ENCODE measurements around the gene MAD2L2. TPM values are rescaled to one million over a fixed set of nuclear protein-coding genes. Genes with fewer than 3 reads are reported as not detected.

The MAD2L2 gene
- total and polyA plus RNA-seq, 9 of the 15 experiments (the other 6 are each of a cell fraction or from before 2014, with no cell fraction given) = 12.4 to 286 (median 143) TPM

GRCh38 chr1:11650331-11650991, 30.5 kb downstream of the MAD2L2 start:
- ChIA-PET POLR2A (interaction anchor here (0.5 to 2.2 kb wide), 13 partner anchors 9 to 339 kb away, joined by 3 to 13 read pairs (median 5); no protein-coding TSS in a partner anchor), CTCF (ENCODE audit: low intra/inter-chr PET ratio) (interaction anchor here (0.5 to 3.7 kb wide), 11 partner anchors 14 to 317 kb away, joined by 3 to 52 read pairs (median 4); partner anchors contain the start of gene FBXO6)
- H3K27ac ChIP-seq (ENCODE audit: extremely low read depth, low read depth, low read length) = no peak overlapping the region
- no peaks in the 10 kb centered on the region for H3K36me3 ChIP-seq (ENCODE audit: control insufficient read depth, insufficient read depth, low read length)
- H2AFZ ChIP-seq (ENCODE audit: low read depth, low read length) = peak overlapping the region; percentile 86
- FAIRE-seq (no peak), ATAC-seq (peak; percentile 79), DNase-seq (ENCODE audit: extremely low read depth in 1 of 4, low spot score in 3 of 4) (peak; percentile 76 to 88 (median 81))
- H3K27me3 ChIP-seq (ENCODE audit: control insufficient read depth in 2 of 2, insufficient read depth in 2 of 2, low read length in 2 of 2) = no peaks in the 10 kb centered on the region; a peak in 1 of 5 replicates
- H3K9ac ChIP-seq (ENCODE audit: insufficient read depth in 1 of 2, low read depth in 2 of 2, low read length in 2 of 2) = peak overlapping the region; percentile 24 to 86; a peak in 3 of 4 replicates
- H3K79me2 ChIP-seq (ENCODE audit: control insufficient read depth, insufficient read depth, low read length) = no peaks in the 10 kb centered on the region
- no TSS peak for BruUV-seq (replicated peaks)
- H3K9me1 ChIP-seq (ENCODE audit: control insufficient read depth, insufficient read depth, low read length) = no peaks in the 10 kb centered on the region
- in situ Hi-C loops (cut with MboI) (no loop called here), intact Hi-C loops (cut with micrococcal nuclease) (loop anchor here (1.0 to 2.0 kb wide), 3 partner anchors 60 to 98 kb away; no protein-coding TSS in a partner anchor)
- peak overlapping the region; percentile 17 for H3K4me3 ChIP-seq
- H4K20me1 ChIP-seq (replicated peaks; ENCODE audit: control insufficient read depth, insufficient read depth, low read length) = no peaks in the 10 kb centered on the region; the same call in 1 of the 2 replicates
- H3K4me1 ChIP-seq (replicated peaks in 1 of 2; ENCODE audit: control insufficient read depth in 2 of 2, insufficient read depth in 2 of 2, low read length in 2 of 2) = peaks cover 19 to 64% of the 10 kb centered on the region in 2 experiments; a peak in 4 of 5 replicates
- no peaks in the 10 kb centered on the region for H3K9me3 ChIP-seq (replicated peaks; ENCODE audit: control insufficient read depth, insufficient read depth, low read depth, low read length)
- WGBS (ENCODE audit: insufficient coverage, low coverage, missing lambda C conversion rate) = 7% methylated on average over 45 of the region's 47 CpGs
- peak overlapping the region; percentile 76 for H3K4me2 ChIP-seq (ENCODE audit: insufficient read depth, low read length)
- TF ChIP-seq JUND (IDR thresholded peaks at IDR 0.05; ENCODE audit: borderline replicate concordance, low read depth, low read length) = no peak; the same call in 1 of the 2 replicates
- no peak for TF ChIP-seq JUND (tag; IDR thresholded peaks at IDR 0.05; ENCODE audit: borderline replicate concordance, low read depth, low read length)
- TF ChIP-seq ZNF274 (IDR thresholded peaks at IDR 0.05; ENCODE audit: borderline replicate concordance, low read depth, low read length) = no peak
- no peak for TF ChIP-seq ZNF780A (CRISPR knock-in tag; IDR thresholded peaks at IDR 0.05)
- no peak for TF ChIP-seq ZNF133 (CRISPR knock-in tag; IDR thresholded peaks at IDR 0.05)
- TF ChIP-seq NCOA4 (IDR thresholded peaks at IDR 0.05; ENCODE audit: partially characterized antibody) = no peak
- TF ChIP-seq NCOA1 (IDR thresholded peaks at IDR 0.05; ENCODE audit: low read depth) = peak; percentile 31; the same call in 1 of the 2 replicates
- TF ChIP-seq NR1H2 (CRISPR knock-in tag; IDR thresholded peaks at IDR 0.05) = peak; percentile 81; the same call in 1 of the 2 replicates
- TF ChIP-seq NRF1 (conservative IDR thresholded peaks at IDR 0.05 in 1 of 2, IDR thresholded peaks at IDR 0.05 in 1 of 2) = peak; percentile 76 to 80
- peak; percentile 78; the same call in 1 of the 2 replicates for TF ChIP-seq SP1 (CRISPR knock-in tag; IDR thresholded peaks at IDR 0.05)
- no peak for TF ChIP-seq FOXA3 (CRISPR knock-in tag; conservative IDR thresholded peaks at IDR 0.05 in 1 of 2, IDR thresholded peaks at IDR 0.05 in 1 of 2)
- TF ChIP-seq STAG1 (CRISPR knock-in tag; IDR thresholded peaks at IDR 0.05; ENCODE audit: borderline replicate concordance) = peak; percentile 97
- TF ChIP-seq ASH1L (IDR thresholded peaks at IDR 0.05; ENCODE audit: borderline replicate concordance, low read depth, partially characterized antibody) = no peak
- peak; percentile 56 for TF ChIP-seq ETV1 (tag; conservative IDR thresholded peaks at IDR 0.05; ENCODE audit: low read depth)
- TF ChIP-seq FOXJ2 (tag; IDR thresholded peaks at IDR 0.05) = no peak
- 0 out of 2 replicates have a peak, but pooled peaks have one; percentile 24 for TF ChIP-seq TOE1 (IDR thresholded peaks at IDR 0.05; ENCODE audit: borderline replicate concordance)
- no peak for TF ChIP-seq TOE1 (CRISPR knock-in tag; IDR thresholded peaks at IDR 0.05; ENCODE audit: borderline replicate concordance, low read depth)
- no peak for TF ChIP-seq CHD2 (IDR thresholded peaks at IDR 0.05; ENCODE audit: low read depth, low read length)
- TF ChIP-seq POLR3G (IDR thresholded peaks at IDR 0.05; ENCODE audit: extremely low read depth, insufficient read length, insufficient replicate concordance) = no peak
- no peak for TF ChIP-seq PRPF4 (IDR thresholded peaks at IDR 0.05; ENCODE audit: insufficient read depth, low read depth, low read length, poor library complexity, severe bottlenecking)
- 0 out of 2 replicates have a peak, but pooled peaks have one; percentile 19 for TF ChIP-seq DPF2 (IDR thresholded peaks at IDR 0.05)
- TF ChIP-seq SIN3A (IDR thresholded peaks at IDR 0.05; ENCODE audit: borderline replicate concordance in 2 of 2, control insufficient read depth in 1 of 2, low read depth in 2 of 2, low read length in 2 of 2) = peak in 1 of 2 experiments; percentile 19; a peak in 1 of 4 replicates
- no peak for TF ChIP-seq GTF2A2 (tag; IDR thresholded peaks at IDR 0.05)
